ENCODE data around the gene ZBTB8B.

The ZBTB8B gene

DNA sequence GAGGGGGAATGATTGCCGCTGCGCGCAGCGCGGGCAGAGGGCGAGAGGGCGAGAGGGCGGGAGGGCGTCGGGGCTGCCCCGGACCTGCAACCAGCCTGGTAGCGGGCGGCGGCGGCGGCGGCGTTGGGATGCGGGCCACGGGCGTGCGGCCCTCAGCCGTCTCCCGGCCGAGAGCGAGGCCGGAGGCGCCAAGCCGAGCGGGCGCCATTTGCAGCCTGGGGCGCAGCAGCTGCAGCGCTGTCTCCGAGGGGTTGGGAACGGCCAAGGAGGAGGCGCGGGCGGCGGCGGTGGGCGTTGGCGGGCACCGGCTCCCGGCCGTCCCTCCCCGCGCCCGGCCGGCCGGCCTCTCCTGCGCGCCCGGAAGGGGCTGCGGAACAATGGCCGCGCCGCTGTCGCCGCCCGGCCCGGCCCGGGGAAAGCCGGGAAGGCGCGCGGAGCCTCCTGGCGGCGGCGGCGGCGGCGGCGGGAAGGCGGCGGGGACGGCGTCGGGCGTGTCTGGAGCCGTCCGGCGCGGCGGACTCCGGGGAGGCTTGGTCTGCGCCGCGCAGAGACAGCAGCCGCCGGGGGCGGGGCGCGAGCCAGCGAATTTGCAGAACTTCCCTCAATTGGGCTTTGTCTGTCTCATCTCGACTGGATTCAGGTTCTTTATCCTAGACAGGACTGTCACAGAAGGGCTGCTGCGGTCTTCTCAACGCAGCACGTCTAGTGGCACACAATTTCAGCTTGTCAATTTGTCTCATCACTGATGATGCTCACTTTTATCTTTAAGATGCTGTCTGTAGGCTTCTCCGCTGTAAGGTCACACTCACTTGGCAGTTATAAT lies 35.7 kb downstream of the ZBTB8B start:
- no peak for TF ChIP-seq CTCF (IDR thresholded peaks at IDR 0.05; ENCODE audit: low read depth, low read length)
- no peak for TF ChIP-seq EZH2phosphoT487 (IDR thresholded peaks at IDR 0.05; ENCODE audit: low read depth)
- Histone ChIP-seq H3K27ac (ENCODE audit: low read length) (no peak overlapping the region), H3K4me1 (ENCODE audit: low read length) (no peaks in the 10 kb centered on the region; the same call in none of the 2 replicates), H4K20me1 (ENCODE audit: insufficient read depth, low read length) (no peaks in the 10 kb centered on the region), H2AFZ (ENCODE audit: low read depth, low read length) (peak overlapping the region; percentile 96), H3K4me2 (ENCODE audit: low read length) (peak overlapping the region; percentile 78), H3K79me2 (ENCODE audit: low read length) (no peaks in the 10 kb centered on the region), H3K9me3 (ENCODE audit: insufficient read depth, low read length) (no peaks in the 10 kb centered on the region), H3K9ac (ENCODE audit: low read length) (peak overlapping the region; percentile 61), H3K4me3 (ENCODE audit: low read length) (peak overlapping the region; percentile 86), H3K27me3 (ENCODE audit: low read depth, low read length) (no peaks in the 10 kb centered on the region), H3K36me3 (replicated peaks; ENCODE audit: low read depth, low read length) (no peaks in the 10 kb centered on the region)

- H3K79me2 ChIP-seq (ENCODE audit: low read length), result no peaks in the 10 kb centered on the region
- H3K9me3 ChIP-seq (ENCODE audit: insufficient read depth, low read length), result no peaks in the 10 kb centered on the region
- no peak overlapping the region for H3K4me2 ChIP-seq (ENCODE audit: low read length)
- TF ChIP-seq CTCF (IDR thresholded peaks at IDR 0.05; ENCODE audit: low read depth, low read length) (no peak), EZH2phosphoT487 (IDR thresholded peaks at IDR 0.05; ENCODE audit: low read depth) (no peak)
- no peaks in the 10 kb centered on the region for H3K36me3 ChIP-seq (replicated peaks; ENCODE audit: low read depth, low read length)
- H3K4me1 ChIP-seq (ENCODE audit: low read length), result no peaks in the 10 kb centered on the region; the same call in 1 of the 2 replicates
- H2AFZ ChIP-seq (ENCODE audit: low read depth, low read length), result no peak overlapping the region
- H4K20me1 ChIP-seq (ENCODE audit: insufficient read depth, low read length), result no peaks in the 10 kb centered on the region
- H3K4me3 ChIP-seq (ENCODE audit: low read length), result no peak overlapping the region
- H3K9ac ChIP-seq (ENCODE audit: low read length), result no peak overlapping the region
- H3K27ac ChIP-seq (ENCODE audit: low read length), result no peak overlapping the region
- H3K27me3 ChIP-seq (ENCODE audit: low read depth, low read length), result no peaks in the 10 kb centered on the region
These were observed 37.0 kb downstream of the ZBTB8B start for GRCh38 chr1:32501865-32502264.

- Histone ChIP-seq H2AFZ (ENCODE audit: low read depth, low read length) (no peak overlapping the region), H3K4me2 (ENCODE audit: low read length) (no peak overlapping the region), H3K4me1 (ENCODE audit: low read length) (no peaks in the 10 kb centered on the region; the same call in 1 of the 2 replicates), H3K36me3 (replicated peaks; ENCODE audit: low read depth, low read length) (no peaks in the 10 kb centered on the region), H3K27ac (ENCODE audit: low read length) (no peak overlapping the region), H3K9me3 (ENCODE audit: insufficient read depth, low read length) (no peaks in the 10 kb centered on the region), H3K9ac (ENCODE audit: low read length) (no peak overlapping the region), H4K20me1 (ENCODE audit: insufficient read depth, low read length) (no peaks in the 10 kb centered on the region), H3K27me3 (ENCODE audit: low read depth, low read length) (no peaks in the 10 kb centered on the region), H3K79me2 (ENCODE audit: low read length) (no peaks in the 10 kb centered on the region), H3K4me3 (ENCODE audit: low read length) (no peak overlapping the region)
- TF ChIP-seq EZH2phosphoT487 (IDR thresholded peaks at IDR 0.05; ENCODE audit: low read depth), result no peak
These were observed 38.3 kb downstream of the ZBTB8B start for GRCh38 chr1:32503153-32503552.

- no peaks in the 10 kb centered on the region for H3K9me3 ChIP-seq (ENCODE audit: insufficient read depth, low read length)
- TF ChIP-seq EZH2phosphoT487 (IDR thresholded peaks at IDR 0.05; ENCODE audit: low read depth) (no peak), CTCF (IDR thresholded peaks at IDR 0.05; ENCODE audit: low read depth, low read length) (no peak)
- no peak overlapping the region for H2AFZ ChIP-seq (ENCODE audit: low read depth, low read length)
- no peaks in the 10 kb centered on the region for H3K27me3 ChIP-seq (ENCODE audit: low read depth, low read length)
- H3K79me2 ChIP-seq (ENCODE audit: low read length), result no peaks in the 10 kb centered on the region
- no peaks in the 10 kb centered on the region for H4K20me1 ChIP-seq (ENCODE audit: insufficient read depth, low read length)
- H3K9ac ChIP-seq (ENCODE audit: low read length), result no peak overlapping the region
- no peaks in the 10 kb centered on the region for H3K36me3 ChIP-seq (replicated peaks; ENCODE audit: low read depth, low read length)
- no peak overlapping the region for H3K27ac ChIP-seq (ENCODE audit: low read length)
- H3K4me3 ChIP-seq (ENCODE audit: low read length), result no peak overlapping the region
- no peaks in the 10 kb centered on the region for H3K4me1 ChIP-seq (ENCODE audit: low read length)
- no peak overlapping the region for H3K4me2 ChIP-seq (ENCODE audit: low read length)
These were observed 42.1 kb downstream of the ZBTB8B start for GRCh38 chr1:32507021-32507420.

Measured in OCI-LY3 (cell line).